Hematopoietic multipotent progenitor cell (in vitro differentiated cells): Measurements from ENCODE around the gene FSD2. TPM values are rescaled to one million over a fixed set of nuclear protein-coding genes. Genes with fewer than 3 reads are reported as not detected.
"Not testable (repeated sequence)": the region's sequence is repeated elsewhere in the genome, so short reads cannot be mapped to it uniquely, and the experiment has no call there.

Experiments
- DNase-seq, 3 donors: peaks; one replicate each; pipeline ENCODE4 v3.0.0-alpha.2; 2011 to 2015; ENCODE audit warnings: low read depth in 2 of 3, low spot score in 2 of 3
- total RNA-seq: library from RNA; depleted of rRNA; stranded (reverse); fragments of >200 nt; gene quantifications from one replicate; pipeline ENCODE4 v1.2.3, GENCODE V29; 2012

The FSD2 gene
- total RNA-seq, 1 donor, result not detected

DNA sequence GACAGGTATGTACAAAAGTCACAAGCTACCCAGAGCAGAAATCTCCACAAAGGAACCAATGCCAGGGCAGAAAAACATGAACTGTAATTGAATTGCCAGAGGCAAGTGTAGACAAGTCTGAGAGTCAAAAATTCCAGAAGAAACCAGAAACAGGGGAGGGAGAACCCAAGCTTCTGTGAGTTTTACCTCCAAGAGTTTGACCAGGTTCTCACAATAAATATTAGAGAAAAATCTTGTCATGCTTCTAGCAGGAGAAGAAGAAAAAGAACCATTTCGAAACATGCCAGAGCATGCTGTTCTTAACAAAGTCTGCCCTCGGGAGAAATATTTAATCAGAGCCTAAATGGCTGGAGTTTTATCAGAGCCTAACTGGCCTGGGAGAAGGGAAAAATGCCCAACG lies 63.7 kb downstream of the FSD2 start:
- DNase-seq, result no peak

GRCh38 chr15:82739086-82739485 lies 66.8 kb downstream of the FSD2 start:
- no peak for DNase-seq

GRCh38 chr15:82737975-82738374 lies 67.9 kb downstream of the FSD2 start:
- DNase-seq, result peak in 1 of 3 donors; percentile 14

DNA sequence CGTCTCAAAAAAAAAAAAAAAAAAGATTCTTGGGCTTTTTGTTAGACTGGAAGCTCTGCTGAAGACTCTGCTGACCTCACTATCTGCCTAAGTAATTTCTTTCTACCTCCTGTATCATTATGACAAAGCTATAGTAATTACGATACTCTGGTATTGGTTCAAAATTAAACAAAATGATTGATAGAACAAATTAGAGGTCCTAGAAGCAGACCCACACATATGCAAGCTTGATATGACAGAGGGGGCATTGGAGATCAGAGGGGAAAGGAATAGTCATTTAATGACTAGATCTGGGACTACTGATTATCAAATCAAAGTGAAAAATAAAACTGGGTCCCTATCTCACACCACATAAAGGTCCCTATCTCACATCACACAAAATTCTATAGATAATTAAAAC lies 74.3 kb downstream of the FSD2 start:
- no peak for DNase-seq

GRCh38 chr15:82730022-82730530 lies 75.8 kb downstream of the FSD2 start:
- DNase-seq, result no peak

DNA sequence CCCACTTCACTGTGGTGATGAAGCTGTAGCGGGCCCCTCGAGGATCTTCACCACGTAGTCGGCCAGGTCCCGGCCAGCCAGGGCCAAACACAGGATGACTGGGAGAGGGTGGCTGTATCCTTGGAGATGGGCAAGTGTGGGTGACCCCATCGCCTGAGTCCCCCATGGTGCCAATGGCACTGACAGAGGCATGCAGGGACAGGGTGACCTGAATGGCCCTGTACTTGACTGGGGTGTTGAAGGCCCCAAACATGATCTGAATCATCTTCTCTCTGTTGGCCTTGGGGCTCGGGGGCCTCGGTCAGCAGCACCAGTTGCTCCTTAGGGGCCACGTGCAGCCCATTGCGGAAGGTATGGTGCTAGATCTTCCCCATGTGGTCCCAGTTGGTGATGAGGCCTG lies 79.1 kb downstream of the FSD2 start:
- no peak for DNase-seq

DNA sequence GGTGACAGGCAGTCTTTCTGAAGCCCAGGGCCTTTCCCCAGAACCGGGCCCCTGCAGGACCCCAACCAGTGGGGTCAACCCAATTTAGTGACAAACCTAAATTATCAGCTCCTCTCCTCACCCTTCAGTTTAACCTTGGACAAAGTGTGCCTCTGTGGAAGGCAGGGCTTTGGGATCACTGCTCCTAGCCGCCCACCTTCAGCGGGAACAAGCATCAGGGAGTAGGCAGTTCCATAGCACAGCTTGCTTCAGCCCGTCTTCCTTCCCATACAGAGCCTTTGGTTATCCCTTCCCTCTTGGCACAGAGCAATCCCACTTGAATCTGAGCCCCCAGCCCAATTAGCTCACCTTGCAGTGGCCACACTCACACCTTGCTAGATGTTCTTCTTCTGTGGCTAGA lies 90.9 kb downstream of the FSD2 start:
- no peak for DNase-seq

DNA sequence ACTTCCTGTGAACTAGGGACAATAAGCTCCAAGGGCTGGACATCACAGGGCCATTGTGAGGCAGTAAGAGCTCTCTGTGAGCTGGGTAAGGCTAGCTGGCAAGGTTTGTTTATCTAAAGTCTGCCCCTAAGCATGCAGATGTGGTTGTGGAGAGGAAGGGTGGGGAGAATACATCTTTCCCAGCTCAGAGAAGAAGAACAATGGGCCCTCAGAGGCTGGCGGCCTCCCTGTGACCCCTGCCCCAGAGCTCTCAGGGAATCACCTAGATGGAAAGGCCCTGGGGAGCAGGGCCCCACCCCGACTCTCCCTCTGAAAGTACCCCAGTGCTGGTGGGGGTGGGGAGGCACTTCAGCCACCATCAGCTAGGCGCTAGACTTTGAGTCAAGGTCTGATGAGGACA lies 91.9 kb downstream of the FSD2 start:
- no peak for DNase-seq

DNA sequence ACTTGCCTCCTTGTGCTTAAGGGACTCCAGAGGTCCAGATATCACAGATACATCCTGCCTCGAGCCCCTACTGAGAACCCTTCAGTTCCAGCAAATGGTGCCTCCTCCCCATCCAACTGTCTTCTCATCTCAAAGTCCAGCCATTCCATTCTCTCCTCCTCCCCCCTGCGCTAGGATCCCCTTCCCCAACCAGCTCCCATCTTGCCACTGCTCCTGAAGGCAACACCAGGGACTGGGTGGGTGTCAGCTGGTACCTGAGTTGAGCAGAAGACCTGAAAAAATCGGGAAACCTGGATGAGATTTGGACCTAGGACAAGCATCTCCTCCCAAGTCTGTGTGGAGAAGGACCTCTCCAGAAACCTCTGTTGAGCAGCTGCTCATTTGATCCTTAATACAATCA lies 93.8 kb downstream of the FSD2 start:
- DNase-seq, result no peak

- DNase-seq, result no peak
These were observed 94.9 kb downstream of the FSD2 start for GRCh38 chr15:82710926-82711490.

GRCh38 chr15:82710208-82710555 lies 95.7 kb downstream of the FSD2 start:
- DNase-seq, result no peak

DNA sequence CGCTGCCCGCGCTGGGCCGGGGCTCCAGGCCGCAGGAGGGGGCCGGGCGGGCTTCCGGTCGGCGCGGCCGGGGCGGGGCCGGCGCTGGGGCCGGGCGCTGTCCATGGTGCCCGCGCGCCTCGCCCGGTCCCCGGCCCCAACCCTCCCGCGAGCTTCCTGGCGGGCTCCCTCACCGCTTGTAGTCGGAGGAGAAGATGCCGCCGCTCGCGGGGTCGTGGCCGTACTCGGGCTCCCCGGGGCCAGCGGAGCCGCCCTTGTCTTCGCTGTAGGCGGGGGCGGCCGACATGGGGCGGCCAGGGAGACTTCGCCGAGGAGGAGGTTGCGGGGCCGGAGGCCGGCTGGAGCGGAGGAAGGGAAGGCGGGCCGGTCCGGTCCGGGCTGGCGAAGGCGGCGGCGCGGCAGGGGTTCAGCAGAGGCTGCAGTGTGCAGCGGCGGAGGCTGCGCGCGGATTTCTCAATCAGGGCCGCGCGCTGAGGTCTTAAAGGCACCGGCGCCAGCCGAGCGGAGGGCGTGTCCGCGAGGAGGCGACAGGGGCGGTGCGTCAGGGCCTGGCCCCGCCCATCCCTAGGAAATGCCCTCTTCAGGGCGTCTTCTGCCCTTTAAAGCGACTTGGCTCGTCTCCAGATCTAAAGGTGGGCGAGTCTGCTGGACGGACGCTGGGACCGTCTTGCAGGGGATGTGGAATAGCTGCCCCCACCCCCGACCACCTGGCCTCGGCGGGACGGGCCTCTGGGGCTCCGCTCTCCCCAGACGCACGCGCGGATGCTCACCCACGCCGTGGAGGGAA lies 96.3 kb downstream of the FSD2 start, which contains the start of gene AP3B2:
Gene AP3B2, minus strand, starts transcription at position 455 of the 787 bp plus-strand sequence. Its CDS starts 169 bp downstream, at position 286.
- peak; percentile 22 to 73 (median 61) for DNase-seq

GRCh38 chr15:82709081-82709420 lies 96.8 kb downstream of the FSD2 start:
- peak in 2 of 3 donors; percentile 25 to 43 for DNase-seq

DNA sequence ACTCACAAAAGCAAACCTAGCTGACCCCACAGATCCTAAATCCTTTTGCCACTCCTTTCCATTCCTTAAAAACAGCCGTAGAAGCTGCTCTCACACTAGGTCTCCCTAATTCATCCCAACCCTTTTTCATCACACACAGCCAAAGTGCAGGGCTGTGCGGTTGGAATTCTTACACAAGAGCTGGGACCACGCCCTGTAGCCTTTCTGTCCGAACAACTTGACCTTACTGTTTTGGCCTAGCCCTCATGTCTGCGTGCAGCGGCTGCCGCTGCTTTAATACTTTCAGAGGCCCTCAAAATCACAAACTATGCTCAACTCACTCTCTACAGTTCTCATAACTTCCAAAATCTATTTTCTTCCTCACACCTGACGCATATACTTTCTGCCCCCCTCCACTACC lies 100.0 kb downstream of the FSD2 start:
- not testable (repeated sequence) for DNase-seq

Other genes starting within 250 kb of the FSD2 start
- gene CPEB1, start 158.7 kb downstream of the FSD2 start, total RNA-seq, result 0.27 TPM
- gene AP3B2, start 96.2 kb downstream of the FSD2 start, total RNA-seq, result 0.54 TPM
- gene WHAMM, start 3.6 kb upstream of the FSD2 start, total RNA-seq, result 6.7 TPM
- 14.8 TPM for gene HOMER2, start 146.7 kb upstream of the FSD2 start, total RNA-seq
- 13.5 TPM for gene RAMAC, start 180.1 kb upstream of the FSD2 start, total RNA-seq
- 13.2 TPM for gene C15orf40, start 205.6 kb upstream of the FSD2 start, total RNA-seq